Large intestine (tissue), 3 donors: ENCODE results near the gene DOHH. TPM values are rescaled to one million over a fixed set of nuclear protein-coding genes. Genes with fewer than 3 reads are reported as not detected.
"Not testable (repeated sequence)": the region's sequence is repeated elsewhere in the genome, so short reads cannot be mapped to it uniquely, and the experiment has no call there.

Experiments
- DNase-seq, 2 donors: peaks; one replicate each; pipeline versions ENCODE4 v3.0.0 to v3.0.0-alpha.2; 2013
- H3K27ac ChIP-seq: one replicate; pipeline ENCODE4 v1.5.1; 2013; ENCODE audit warnings: low read length
- H3K27me3 ChIP-seq: 2 replicates; pipeline ENCODE4 v1.6.1; 2013; ENCODE audit warnings: low read length; ENCODE audit not compliant: control insufficient read depth, insufficient read depth
- H3K36me3 ChIP-seq: 2 replicates; pipeline ENCODE4 v1.6.1; 2013; ENCODE audit warnings: low read length; ENCODE audit not compliant: control insufficient read depth, insufficient read depth
- H3K4me1 ChIP-seq: one replicate; pipeline ENCODE4 v1.6.1; 2013; ENCODE audit warnings: low read length; ENCODE audit not compliant: control insufficient read depth, insufficient read depth
- H3K4me3 ChIP-seq: one replicate; pipeline ENCODE4 v1.5.1; 2013; ENCODE audit warnings: low read length
- H3K9me3 ChIP-seq: one replicate; pipeline ENCODE4 v1.6.1; 2013; ENCODE audit warnings: mild to moderate bottlenecking, low read depth, low read length, moderate library complexity; ENCODE audit not compliant: control insufficient read depth
- WGBS: methylation state at CpG from one replicate; pipeline ENCODE4 v1.1.5; 2013; ENCODE audit warnings: low lambda C conversion rate; ENCODE audit not compliant: insufficient coverage; 5-methylcytosine and 5-hydroxymethylcytosine counted together
- polyA plus RNA-seq: library from polyadenylated mRNA; unstranded; fragments of 120-200 nt; gene quantifications from one replicate; pipeline ENCODE4 v1.2.1, GENCODE V29; 2013

DOHH gene
- polyA plus RNA-seq, 1 donor = 12.1 TPM

- H3K4me1 ChIP-seq = peaks cover 28% of the 10 kb centered on the region
Observed at GRCh38 chr19:3456925-3457527, 43.4 kb downstream of the DOHH start.

GRCh38 chr19:3455960-3456601, 44.4 kb downstream of the DOHH start:
- Histone ChIP-seq H3K27me3 (no peaks in the 10 kb centered on the region), H3K36me3 (peaks cover 37% of the 10 kb centered on the region), H3K27ac (no peak overlapping the region), H3K4me1 (peaks cover 28% of the 10 kb centered on the region), H3K4me3 (no peak overlapping the region), H3K9me3 (no peaks in the 10 kb centered on the region)
- WGBS = no CpG with 5 or more reads among the region's 37 CpGs
- no peak for DNase-seq

More at GRCh38 chr19:3456925-3457527, 43.4 kb downstream of the DOHH start:
- H3K27ac ChIP-seq = no peak overlapping the region
- H3K36me3 ChIP-seq = peaks cover 36% of the 10 kb centered on the region
- H3K27me3 ChIP-seq = no peaks in the 10 kb centered on the region
- no peaks in the 10 kb centered on the region for H3K9me3 ChIP-seq
- no peak overlapping the region for H3K4me3 ChIP-seq
- WGBS = no CpG with 5 or more reads among the region's 18 CpGs
- DNase-seq = no peak

GRCh38 chr19:3455393-3455955, 45.0 kb downstream of the DOHH start:
- no CpG with 5 or more reads among the region's 7 CpGs for WGBS
- Histone ChIP-seq H3K27ac (no peak overlapping the region), H3K9me3 (no peaks in the 10 kb centered on the region), H3K4me3 (no peak overlapping the region), H3K27me3 (no peaks in the 10 kb centered on the region), H3K36me3 (peaks cover 43% of the 10 kb centered on the region), H3K4me1 (peaks cover 28% of the 10 kb centered on the region)
- no peak for DNase-seq

- Histone ChIP-seq H3K27me3 (no peaks in the 10 kb centered on the region), H3K36me3 (peaks cover 41% of the 10 kb centered on the region), H3K27ac (no peak overlapping the region), H3K4me1 (peaks cover 25% of the 10 kb centered on the region), H3K9me3 (no peaks in the 10 kb centered on the region), H3K4me3 (no peak overlapping the region)
- DNase-seq = no peak
- WGBS = no CpG with 5 or more reads among the region's 15 CpGs
Observed at GRCh38 chr19:3454656-3455392, 45.6 kb downstream of the DOHH start.

GRCh38 chr19:3453840-3454239, 46.6 kb downstream of the DOHH start:
- H3K36me3 ChIP-seq = peaks cover 45% of the 10 kb centered on the region
- DNase-seq = no peak

GRCh38 chr19:3452942-3453214, 47.6 kb downstream of the DOHH start:
- H3K27me3 ChIP-seq, H3K9me3 ChIP-seq, DNase-seq, H3K27ac ChIP-seq, H3K4me3 ChIP-seq, H3K4me1 ChIP-seq: not testable (repeated sequence)
- peaks cover 45% of the 10 kb centered on the region for H3K36me3 ChIP-seq
- WGBS = no CpG with 5 or more reads among the region's 10 CpGs

More at GRCh38 chr19:3453840-3454239, 46.6 kb downstream of the DOHH start:
- H3K4me1 ChIP-seq = peaks cover 17% of the 10 kb centered on the region
- no peak overlapping the region for H3K4me3 ChIP-seq
- H3K27me3 ChIP-seq = no peaks in the 10 kb centered on the region
- no peak overlapping the region for H3K27ac ChIP-seq
- H3K9me3 ChIP-seq = no peaks in the 10 kb centered on the region
- WGBS = no CpG with 5 or more reads among the region's 25 CpGs

- Histone ChIP-seq H3K36me3 (peaks cover 45% of the 10 kb centered on the region), H3K4me1 (peaks cover 4% of the 10 kb centered on the region), H3K9me3 (no peaks in the 10 kb centered on the region), H3K4me3 (no peak overlapping the region), H3K27ac (no peak overlapping the region), H3K27me3 (no peaks in the 10 kb centered on the region)
- DNase-seq = no peak
- WGBS = no CpG with 5 or more reads among the region's 38 CpGs
Observed at GRCh38 chr19:3452171-3452941, 48.1 kb downstream of the DOHH start.

GRCh38 chr19:3451451-3451866, 49.0 kb downstream of the DOHH start:
- WGBS = no CpG with 5 or more reads among the region's 10 CpGs
- no peaks in the 10 kb centered on the region for H3K27me3 ChIP-seq

GRCh38 chr19:3450796-3451411, 49.6 kb downstream of the DOHH start:
- Histone ChIP-seq H3K27me3 (no peaks in the 10 kb centered on the region), H3K4me3 (no peak overlapping the region), H3K9me3 (no peaks in the 10 kb centered on the region), H3K36me3 (peaks cover 43% of the 10 kb centered on the region), H3K27ac (peak overlapping the region; percentile 38), H3K4me1 (no peaks in the 10 kb centered on the region)
- WGBS = no CpG with 5 or more reads among the region's 12 CpGs
- peak in 1 of 2 donors; percentile 50 for DNase-seq

More at GRCh38 chr19:3451451-3451866, 49.0 kb downstream of the DOHH start:
- Histone ChIP-seq H3K36me3 (peaks cover 45% of the 10 kb centered on the region), H3K27ac (peak overlapping the region; percentile 38), H3K9me3 (no peaks in the 10 kb centered on the region), H3K4me3 (no peak overlapping the region), H3K4me1 (no peaks in the 10 kb centered on the region)
- DNase-seq = no peak
